Measurements from ENCODE around the gene FRAT1.

DNA sequence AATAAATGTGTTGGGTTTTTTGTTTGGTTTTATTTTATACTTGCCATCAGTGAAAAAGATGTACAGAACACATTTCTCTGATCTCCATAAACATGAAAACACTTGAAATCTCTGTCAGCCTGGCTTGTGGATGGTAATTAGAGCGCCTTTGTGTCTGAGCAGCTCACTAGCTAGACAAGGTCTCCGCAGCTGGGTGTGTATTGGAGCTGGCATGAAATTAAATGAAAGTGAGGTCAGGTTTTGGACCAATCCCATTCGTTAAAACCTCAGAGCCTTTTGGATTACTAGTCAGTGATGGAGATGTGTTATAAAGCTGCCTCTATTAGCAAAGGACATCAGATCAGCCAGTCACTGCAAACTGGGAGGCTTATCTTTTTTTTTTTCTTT is 2.7 kb downstream of the FRAT1 start:
- TF ChIP-seq, protein P1, sequence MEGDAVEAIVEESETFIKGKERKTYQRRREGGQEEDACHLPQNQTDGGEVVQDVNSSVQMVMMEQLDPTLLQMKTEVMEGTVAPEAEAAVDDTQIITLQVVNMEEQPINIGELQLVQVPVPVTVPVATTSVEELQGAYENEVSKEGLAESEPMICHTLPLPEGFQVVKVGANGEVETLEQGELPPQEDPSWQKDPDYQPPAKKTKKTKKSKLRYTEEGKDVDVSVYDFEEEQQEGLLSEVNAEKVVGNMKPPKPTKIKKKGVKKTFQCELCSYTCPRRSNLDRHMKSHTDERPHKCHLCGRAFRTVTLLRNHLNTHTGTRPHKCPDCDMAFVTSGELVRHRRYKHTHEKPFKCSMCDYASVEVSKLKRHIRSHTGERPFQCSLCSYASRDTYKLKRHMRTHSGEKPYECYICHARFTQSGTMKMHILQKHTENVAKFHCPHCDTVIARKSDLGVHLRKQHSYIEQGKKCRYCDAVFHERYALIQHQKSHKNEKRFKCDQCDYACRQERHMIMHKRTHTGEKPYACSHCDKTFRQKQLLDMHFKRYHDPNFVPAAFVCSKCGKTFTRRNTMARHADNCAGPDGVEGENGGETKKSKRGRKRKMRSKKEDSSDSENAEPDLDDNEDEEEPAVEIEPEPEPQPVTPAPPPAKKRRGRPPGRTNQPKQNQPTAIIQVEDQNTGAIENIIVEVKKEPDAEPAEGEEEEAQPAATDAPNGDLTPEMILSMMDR (IDR thresholded peaks at IDR 0.05) = no peak
- TF ChIP-seq POLR2AphosphoS5 (IDR thresholded peaks at IDR 0.05) (no peak), POLR2A (IDR thresholded peaks at IDR 0.05) (no peak)

Measured in transverse colon (tissue), 4 donors.